GM18909 (cell line): ENCODE results near the gene NSMCE3.

Source experiments
- ATAC-seq: cut with Tn5 transposase; IDR thresholded peaks from one replicate; pipeline ENCODE4 v1.9.1; 2021; ENCODE audit warnings: mild to moderate bottlenecking; ENCODE audit not compliant: unreplicated experiment, poor library complexity

NSMCE3 gene

GRCh38 chr15:29269485-29270168, at the start of gene NSMCE3:
Gene NSMCE3 (minus strand): TSS chr15:29269822. CDS start chr15:29269705, 117 bp downstream.
- ATAC-seq: peak; percentile 94

DNA sequence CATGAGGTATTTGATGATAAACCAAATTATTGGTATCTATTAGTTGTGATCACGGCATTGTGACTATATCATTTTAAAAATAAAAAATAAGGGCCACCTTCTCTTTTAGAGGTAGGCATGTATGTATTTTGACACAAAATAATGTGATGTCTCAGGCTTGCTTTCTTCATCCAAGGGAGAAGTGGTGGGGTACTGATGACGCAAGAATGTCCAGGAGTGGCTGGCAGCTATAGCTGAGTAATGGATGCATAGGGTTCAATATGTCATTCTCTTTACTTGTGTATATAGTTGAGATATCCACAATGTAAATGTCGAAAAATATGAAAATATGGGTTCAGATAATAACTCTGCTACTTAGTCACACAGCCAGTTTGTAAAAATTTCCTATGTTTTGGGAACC, 46.8 kb upstream of the NSMCE3 start:
- no peak for ATAC-seq

- no peak for ATAC-seq
Observed at GRCh38 chr15:29312387-29312786, 42.8 kb upstream of the NSMCE3 start.

GRCh38 chr15:29311696-29312095, 42.1 kb upstream of the NSMCE3 start:
- ATAC-seq: no peak

- no peak for ATAC-seq
Observed at GRCh38 chr15:29309139-29309538, 39.5 kb upstream of the NSMCE3 start.

DNA sequence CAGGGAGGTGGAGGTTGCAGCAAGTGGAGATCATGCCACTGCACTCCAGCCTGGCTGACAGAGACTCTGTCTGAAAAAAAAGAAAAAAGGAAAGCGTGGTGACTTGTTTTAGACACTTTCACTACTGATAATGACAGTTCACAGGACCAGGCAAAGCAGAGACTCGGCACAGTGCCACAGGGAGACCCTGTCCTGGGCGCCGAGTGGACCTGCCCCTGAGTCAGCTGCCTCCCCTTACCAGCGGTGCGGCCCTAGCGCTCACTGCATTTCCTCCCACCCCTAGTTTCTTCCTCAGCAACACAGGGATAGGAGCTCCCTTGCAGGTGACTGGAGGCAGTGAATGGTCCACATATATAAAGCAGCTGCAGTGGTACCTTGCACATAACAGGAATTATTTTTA, 38.7 kb upstream of the NSMCE3 start:
- ATAC-seq: no peak

DNA sequence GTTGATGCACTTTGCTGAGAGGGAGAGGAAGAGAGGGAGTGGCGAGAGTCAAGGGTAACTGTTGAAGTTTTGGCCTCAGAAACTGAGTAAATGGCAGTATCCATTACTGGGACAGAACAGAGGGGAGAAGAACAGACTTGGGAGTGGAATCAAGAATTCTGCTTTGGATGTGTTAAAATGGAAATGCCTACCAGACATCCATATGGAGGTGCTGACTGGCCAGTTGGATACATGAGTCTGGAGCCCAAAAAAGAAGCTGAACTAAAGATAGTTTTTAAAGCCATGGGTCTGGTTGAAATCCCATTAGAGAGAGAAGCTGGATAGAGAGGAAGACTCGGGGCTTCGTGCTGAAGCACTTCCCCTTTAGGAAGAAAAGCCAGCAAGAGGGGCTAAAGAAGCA, 35.9 kb upstream of the NSMCE3 start:
- ATAC-seq: no peak

DNA sequence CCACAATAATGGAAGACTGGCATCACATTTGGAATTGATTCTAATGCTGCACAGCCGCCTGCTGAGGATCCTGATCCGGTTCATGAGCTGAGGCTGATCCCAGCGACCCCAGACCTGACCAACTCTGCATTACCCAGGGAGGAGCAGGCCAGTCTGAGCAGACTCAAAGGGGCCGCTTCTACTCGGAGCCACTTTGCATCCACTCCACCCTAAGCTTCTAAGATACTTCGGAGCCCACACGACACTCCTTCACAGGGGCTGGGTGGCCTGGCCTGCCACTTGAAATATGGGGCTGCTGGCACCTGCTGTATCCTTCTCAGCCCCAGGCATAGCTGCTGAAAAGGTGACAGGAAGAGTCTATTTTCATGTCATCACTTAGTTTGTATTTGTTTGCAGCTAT, 33.2 kb upstream of the NSMCE3 start:
- no peak for ATAC-seq

- ATAC-seq: no peak
Observed at GRCh38 chr15:29299784-29300183, 30.2 kb upstream of the NSMCE3 start.

GRCh38 chr15:29299331-29299730, 29.7 kb upstream of the NSMCE3 start:
- no peak for ATAC-seq

- no peak for ATAC-seq
Observed at GRCh38 chr15:29294732-29295325, 25.2 kb upstream of the NSMCE3 start.

DNA sequence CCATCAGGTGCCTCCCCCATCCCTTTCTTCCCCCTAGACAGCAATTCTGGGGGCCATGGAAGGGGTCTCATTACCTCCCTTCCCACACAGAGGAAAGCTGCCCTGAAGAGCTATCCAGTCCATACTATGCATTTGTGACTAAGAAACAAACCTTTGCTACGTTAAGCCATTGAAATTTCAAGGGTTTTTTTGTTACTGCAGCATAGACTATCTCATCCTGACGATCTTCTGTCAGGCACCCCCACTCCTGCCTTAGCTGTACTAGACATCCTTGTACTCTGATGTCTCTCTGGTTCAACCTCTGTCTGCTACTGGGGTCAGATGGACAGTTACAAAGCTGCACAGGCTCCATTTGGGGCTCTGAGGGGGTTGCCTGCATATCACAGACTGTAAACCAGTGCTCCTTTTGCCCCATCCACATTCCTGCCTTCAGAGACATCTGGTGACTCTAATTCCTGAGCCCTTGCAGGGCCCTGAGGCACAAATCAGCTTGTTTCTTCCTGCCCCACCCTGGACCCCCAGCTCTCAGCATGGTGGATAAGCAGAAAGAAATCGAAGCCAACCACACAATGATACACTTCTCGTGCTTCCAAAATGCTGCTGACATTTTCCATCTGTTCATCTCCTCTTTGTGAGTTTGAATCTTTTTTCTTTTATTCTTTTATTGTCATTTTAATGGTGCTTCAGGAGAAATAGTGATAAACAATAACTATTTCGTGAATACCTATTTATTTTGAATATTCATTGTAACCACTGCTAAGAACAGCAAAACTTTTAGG, 21.6 kb upstream of the NSMCE3 start:
- no peak for ATAC-seq

GRCh38 chr15:29289173-29289572, 19.6 kb upstream of the NSMCE3 start:
- no peak for ATAC-seq

- no peak for ATAC-seq
Observed at GRCh38 chr15:29285386-29285785, 15.8 kb upstream of the NSMCE3 start.

GRCh38 chr15:29283381-29283780, 13.8 kb upstream of the NSMCE3 start:
- no peak for ATAC-seq

- no peak for ATAC-seq
Observed at GRCh38 chr15:29280514-29280913, 10.9 kb upstream of the NSMCE3 start.

GRCh38 chr15:29278436-29279105, 8.9 kb upstream of the NSMCE3 start:
- no peak for ATAC-seq

- ATAC-seq: no peak
Observed at GRCh38 chr15:29276366-29276765, 6.7 kb upstream of the NSMCE3 start.

DNA sequence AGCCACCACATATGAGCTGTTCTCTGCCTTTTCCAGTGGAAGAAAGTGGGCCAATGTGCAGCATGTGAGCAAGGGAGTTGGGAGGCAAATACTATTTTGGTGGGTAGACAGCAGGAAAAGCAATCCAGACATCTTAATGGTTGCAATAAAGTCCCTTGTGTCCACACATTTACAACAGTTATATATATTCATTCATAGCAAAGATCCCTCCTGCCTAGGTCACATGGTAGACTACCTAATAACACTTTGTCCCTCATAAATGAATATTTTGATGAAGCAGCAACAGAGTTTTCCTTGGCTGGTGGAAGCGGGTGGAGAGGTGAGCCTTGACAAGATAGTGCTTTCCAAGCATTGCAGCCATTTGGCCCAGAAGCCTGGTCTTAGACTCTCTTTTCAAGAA, 6.2 kb upstream of the NSMCE3 start:
- ATAC-seq: no peak

GRCh38 chr15:29274946-29275345, 5.3 kb upstream of the NSMCE3 start:
- ATAC-seq: no peak

DNA sequence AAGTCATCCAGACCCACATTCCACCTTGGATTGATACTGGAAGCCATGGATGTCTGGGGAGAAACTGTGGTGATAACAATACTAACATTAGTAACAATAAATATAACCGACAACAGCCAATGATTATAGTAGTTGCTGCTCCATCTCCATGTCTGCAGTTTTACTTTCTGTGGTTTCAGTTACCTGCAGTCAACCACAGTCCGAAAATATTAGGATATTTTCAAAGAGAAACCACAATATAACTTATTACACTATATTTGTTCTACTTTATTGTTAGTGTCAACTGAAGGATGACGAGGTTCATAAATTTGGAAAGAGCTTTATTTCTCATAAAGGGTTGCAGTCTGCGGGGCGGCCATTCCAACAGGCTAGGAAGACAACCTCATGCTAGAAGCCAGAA, 2.6 kb upstream of the NSMCE3 start:
- no peak for ATAC-seq
